Daoy (cell line): ENCODE data around the gene PSMG1. TPM values are rescaled to one million over a fixed set of nuclear protein-coding genes. Genes with fewer than 3 reads are reported as not detected.

Experiments
- total RNA-seq: library from RNA; depleted of rRNA; stranded (reverse); fragments of >200 nt; shearing (Covaris generic); gene quantifications from 2 replicates; pipeline ENCODE4 v1.2.3, GENCODE V29; 2014; rRNA removed

Gene PSMG1
- total RNA-seq, 1 experiment from 2014 or later, result 150 TPM

Other genes starting within 250 kb of the PSMG1 start
- gene BRWD1, start 130.2 kb upstream of the PSMG1 start, total RNA-seq, result 27.9 and 30.1 TPM in 2 replicates
- gene HMGN1, start 165.6 kb upstream of the PSMG1 start, total RNA-seq, result 583 and 735 TPM in 2 replicates